Ishikawa (cell line): ENCODE results near the gene COL28A1.

Source experiments
- EP300 ChIP-seq: IDR thresholded peaks from 2 replicates; pipeline ENCODE4 v1.6.1; 2012; ENCODE audit warnings: borderline replicate concordance
- TCF12 ChIP-seq: IDR thresholded peaks from 2 replicates; pipeline ENCODE4 v1.6.1; 2012; ENCODE audit warnings: low read depth
- TF ChIP-seq, protein P1 (sequence below): IDR thresholded peaks from 2 replicates; pipeline ENCODE4 v1.6.1; 2012

DNA sequence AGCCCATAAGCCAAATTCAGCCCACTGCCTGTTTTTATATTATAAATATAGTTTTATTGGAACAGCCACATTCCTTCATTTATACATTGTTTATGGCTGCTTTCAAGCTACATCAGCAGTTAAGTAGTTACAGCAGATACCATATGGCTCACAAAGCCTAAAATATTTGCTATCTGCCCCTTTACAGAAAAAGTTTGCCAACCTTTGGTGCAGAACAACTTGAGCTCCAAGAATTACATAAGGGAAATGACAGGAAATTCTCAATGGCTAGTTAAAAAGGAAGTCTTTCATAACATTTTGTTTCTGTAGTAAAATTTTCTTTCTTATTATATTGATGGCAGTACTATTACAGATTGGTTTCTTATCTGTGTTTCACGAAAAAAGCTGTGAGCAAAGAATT lies 59.3 kb downstream of the COL28A1 start:
- TF ChIP-seq EP300: no peak
- TF ChIP-seq, protein P1, sequence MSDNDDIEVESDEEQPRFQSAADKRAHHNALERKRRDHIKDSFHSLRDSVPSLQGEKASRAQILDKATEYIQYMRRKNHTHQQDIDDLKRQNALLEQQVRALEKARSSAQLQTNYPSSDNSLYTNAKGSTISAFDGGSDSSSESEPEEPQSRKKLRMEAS: no peak
- TF ChIP-seq TCF12: no peak
